22Rv1 (cell line): ENCODE data around the gene SDK1.

Experiments used
- H3K27ac ChIP-seq: fragments of 450-650 bp; 2 replicates; pipeline ENCODE4 v1.5.1; 2017
- ZFX ChIP-seq: fragments of 450-650 bp; IDR thresholded peaks from 2 replicates; pipeline ENCODE4 v1.6.1; 2017; ENCODE audit warnings: antibody characterized with exemption, borderline replicate concordance
- TF ChIP-seq, protein P1 (sequence below): fragments of 450-650 bp; IDR thresholded peaks from 2 replicates; pipeline ENCODE4 v1.5.1; 2017; ENCODE audit warnings: mild to moderate bottlenecking

The SDK1 gene

DNA sequence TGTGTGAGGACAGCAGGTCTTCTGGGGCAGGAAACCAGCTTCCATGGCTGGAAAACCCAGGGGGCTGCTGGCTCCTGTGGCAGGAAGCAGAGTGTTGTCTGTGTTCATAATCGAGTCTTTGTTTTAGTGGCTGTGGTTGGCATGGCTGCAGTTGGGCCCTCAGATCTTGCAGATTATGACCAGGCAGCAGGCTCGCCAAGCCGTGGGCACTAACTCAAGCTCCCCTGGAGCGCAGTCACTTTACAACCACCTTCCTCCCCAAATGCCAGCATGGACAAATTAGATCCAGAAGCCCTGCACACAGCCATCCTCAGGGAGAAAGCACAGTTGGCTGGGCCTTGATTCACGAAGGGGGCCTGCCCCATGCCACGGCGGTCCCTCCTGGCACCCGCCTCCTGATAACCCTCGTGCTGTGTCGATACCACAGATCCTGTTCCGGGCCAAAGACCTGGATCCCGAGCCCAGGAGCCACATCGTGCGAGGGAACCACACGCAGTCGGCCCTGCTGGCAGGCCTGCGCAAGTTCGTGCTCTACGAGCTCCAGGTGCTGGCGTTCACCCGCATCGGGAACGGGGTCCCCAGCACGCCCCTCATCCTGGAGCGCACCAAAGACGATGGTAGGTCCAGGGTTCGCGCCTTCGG lies 828.5 kb downstream of the SDK1 start:
- TF ChIP-seq ZFX = no peak
- TF ChIP-seq, protein P1, sequence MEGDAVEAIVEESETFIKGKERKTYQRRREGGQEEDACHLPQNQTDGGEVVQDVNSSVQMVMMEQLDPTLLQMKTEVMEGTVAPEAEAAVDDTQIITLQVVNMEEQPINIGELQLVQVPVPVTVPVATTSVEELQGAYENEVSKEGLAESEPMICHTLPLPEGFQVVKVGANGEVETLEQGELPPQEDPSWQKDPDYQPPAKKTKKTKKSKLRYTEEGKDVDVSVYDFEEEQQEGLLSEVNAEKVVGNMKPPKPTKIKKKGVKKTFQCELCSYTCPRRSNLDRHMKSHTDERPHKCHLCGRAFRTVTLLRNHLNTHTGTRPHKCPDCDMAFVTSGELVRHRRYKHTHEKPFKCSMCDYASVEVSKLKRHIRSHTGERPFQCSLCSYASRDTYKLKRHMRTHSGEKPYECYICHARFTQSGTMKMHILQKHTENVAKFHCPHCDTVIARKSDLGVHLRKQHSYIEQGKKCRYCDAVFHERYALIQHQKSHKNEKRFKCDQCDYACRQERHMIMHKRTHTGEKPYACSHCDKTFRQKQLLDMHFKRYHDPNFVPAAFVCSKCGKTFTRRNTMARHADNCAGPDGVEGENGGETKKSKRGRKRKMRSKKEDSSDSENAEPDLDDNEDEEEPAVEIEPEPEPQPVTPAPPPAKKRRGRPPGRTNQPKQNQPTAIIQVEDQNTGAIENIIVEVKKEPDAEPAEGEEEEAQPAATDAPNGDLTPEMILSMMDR = no peak
- H3K27ac ChIP-seq = no peak overlapping the region

DNA sequence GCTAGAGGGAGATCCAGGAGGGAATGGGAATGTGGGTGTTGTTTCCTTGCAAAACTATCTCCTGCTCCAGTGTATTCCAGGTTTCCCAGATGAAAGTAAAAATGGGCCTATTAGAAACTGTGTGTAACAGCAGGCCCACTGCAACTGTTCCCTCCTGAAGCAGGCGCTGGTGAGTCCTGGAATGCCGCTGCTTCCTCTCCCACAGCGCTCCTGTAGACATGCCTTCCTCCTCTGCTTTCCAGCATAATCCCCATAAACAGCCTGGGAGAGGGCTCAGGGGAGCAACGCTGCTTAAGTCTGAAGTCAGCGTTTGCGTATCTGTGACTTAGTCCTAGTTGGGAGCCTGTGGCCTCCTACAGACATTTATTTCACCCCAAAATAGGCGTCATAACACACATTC lies 830.0 kb downstream of the SDK1 start:
- TF ChIP-seq ZFX = no peak
- TF ChIP-seq, protein P1 = peak; percentile 8; the same call in 1 of the 2 replicates
- no peak overlapping the region for H3K27ac ChIP-seq

DNA sequence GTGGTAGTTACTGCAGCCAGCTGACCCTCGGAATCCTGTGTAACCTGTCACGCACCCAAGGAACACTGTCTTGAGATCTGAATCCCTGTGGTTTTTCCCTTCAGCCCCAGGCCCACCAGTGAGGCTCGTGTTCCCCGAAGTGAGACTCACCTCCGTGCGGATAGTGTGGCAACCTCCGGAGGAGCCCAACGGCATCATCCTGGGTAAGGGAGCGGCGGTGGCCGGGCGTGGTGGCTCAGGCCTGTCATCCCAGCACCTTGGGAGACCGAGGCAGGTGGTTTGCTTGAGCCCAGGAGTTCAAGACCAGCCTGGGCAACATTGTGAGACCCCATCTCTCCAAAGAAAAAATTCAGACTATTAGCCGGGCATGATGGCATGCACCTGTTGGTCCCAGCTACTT lies 831.2 kb downstream of the SDK1 start:
- TF ChIP-seq ZFX = no peak
- H3K27ac ChIP-seq = no peak overlapping the region

DNA sequence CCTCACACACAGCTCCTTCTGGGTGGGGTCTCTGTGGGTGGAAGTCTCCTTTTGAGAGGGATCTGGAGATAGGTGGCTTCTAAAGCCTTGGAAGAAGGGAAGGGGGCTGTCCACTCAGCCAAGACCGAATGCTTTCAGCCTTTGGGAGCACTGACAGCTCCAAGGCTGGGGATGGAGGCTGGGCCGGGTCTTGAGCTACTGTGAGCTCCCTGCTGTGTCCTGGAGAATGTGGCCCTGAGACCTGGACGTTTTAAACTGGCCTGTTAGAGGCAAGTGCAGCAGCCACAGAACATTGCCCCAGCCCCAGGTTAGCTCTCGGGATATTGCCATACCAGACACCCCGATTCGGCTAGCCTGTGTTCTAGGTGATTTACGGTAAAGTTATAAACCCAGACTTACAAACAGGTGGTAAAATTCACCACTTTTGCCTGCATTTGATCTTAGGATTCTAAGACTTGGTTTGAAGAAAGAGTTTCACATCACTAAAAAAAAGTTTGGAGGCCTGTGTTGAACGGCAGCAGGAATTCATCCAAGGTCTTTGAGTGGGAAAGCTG lies 832.5 kb downstream of the SDK1 start:
- TF ChIP-seq, protein P1 = no peak
- TF ChIP-seq ZFX = no peak
- no peak overlapping the region for H3K27ac ChIP-seq

DNA sequence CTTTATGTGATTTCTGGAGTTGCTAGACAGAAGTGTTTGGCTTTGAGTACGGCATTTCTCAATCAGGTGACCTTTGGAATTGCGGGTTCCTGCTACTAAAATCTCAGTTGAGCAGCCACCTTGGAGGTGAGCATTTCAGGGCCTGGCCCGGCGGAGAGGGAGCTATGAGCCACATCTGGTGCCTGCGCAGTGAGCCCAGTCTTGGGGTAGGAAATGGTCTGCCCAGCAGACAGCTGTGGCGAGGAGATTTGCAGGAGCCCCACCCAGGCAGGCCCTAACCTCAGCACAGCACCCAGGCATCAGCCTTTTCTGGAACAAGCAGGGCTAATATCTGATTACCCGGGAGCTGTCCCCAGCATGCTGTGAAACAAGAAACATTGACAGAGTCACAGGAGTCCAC lies 833.2 kb downstream of the SDK1 start:
- no peak overlapping the region for H3K27ac ChIP-seq
- no peak for TF ChIP-seq ZFX
- TF ChIP-seq, protein P1 = no peak

DNA sequence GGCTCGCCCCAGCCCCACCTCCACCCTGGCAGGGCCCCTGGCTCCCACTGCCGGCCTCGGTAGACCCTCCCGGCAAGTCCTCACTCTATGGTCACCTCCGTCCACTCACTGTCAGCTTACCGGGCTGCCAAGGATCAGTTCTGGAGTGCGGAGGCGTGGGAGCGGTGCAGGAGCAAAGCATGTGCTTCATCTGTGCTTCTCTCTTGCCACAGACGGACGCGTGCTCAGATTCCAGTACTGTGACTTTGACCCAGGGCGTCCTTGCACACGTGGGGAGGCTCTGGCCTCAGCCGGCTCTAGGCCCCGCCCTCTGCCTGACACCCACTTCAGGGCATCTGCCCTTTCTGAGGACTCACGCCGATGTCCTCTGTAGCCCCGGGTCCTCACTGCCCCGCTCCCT lies 833.6 kb downstream of the SDK1 start:
- no peak for TF ChIP-seq ZFX
- TF ChIP-seq, protein P1 = no peak
- no peak overlapping the region for H3K27ac ChIP-seq

DNA sequence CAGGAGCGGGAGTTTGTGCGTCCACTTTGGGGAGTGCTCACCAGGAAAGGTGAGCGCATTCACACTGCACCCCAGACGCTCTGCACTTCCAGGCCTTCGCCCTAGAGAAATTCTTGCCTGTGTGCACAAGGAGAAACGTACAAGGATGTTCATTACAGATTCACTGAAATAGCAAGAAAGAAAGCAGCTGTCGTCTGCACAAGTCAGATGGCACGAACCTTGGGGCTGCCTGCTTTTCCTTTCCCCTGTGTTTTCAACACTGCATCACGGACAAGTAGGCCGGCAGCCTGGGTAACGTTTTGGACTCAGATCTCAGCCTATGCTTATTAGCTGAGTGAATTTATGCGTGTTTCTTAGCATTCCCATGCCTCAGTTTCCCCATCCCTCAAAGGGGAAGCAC lies 834.2 kb downstream of the SDK1 start:
- TF ChIP-seq ZFX = no peak
- TF ChIP-seq, protein P1 = no peak
- no peak overlapping the region for H3K27ac ChIP-seq

DNA sequence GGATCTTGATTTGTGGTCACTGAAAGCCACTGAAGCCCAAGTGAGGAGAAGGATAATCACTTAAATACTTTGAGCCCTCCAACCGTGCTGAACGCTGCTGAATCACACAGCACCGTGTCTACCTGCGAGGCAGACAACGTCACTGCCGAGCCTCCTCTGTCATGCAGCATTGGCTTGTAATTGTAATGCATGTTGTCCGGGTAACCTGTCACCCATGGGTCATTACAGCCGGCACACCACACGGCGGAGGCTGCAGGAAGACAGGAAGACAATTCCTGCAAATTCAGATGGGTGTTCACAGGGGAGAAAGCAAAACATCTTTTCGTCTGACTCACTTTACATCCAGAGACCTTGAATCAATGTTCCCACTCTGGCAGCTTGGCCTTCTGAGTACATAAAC lies 835.0 kb downstream of the SDK1 start:
- no peak overlapping the region for H3K27ac ChIP-seq
- TF ChIP-seq ZFX = no peak
- TF ChIP-seq, protein P1 = no peak
